UCSD-AML1 (cell line): ENCODE results near the gene CTNND2.
"Not testable (repeated sequence)": the region's sequence is repeated elsewhere in the genome, so short reads cannot be mapped to it uniquely, and the experiment has no call there.

Experiments used
- DNase-seq: peaks from one replicate; lab custom pipeline; 2025; ENCODE audit not compliant: unreplicated experiment; lab: John Stamatoyannopoulos, UW

CTNND2 gene

GRCh38 chr5:11679676-11680075 lies 224.6 kb downstream of the CTNND2 start:
- no peak for DNase-seq

GRCh38 chr5:11675184-11675583 lies 229.1 kb downstream of the CTNND2 start:
- DNase-seq: no peak

GRCh38 chr5:11672385-11673085 lies 231.7 kb downstream of the CTNND2 start:
- no peak for DNase-seq

- DNase-seq: no peak
Observed at GRCh38 chr5:11658376-11658775, 245.9 kb downstream of the CTNND2 start.

- DNase-seq: no peak
Observed at GRCh38 chr5:11656916-11657315, 247.3 kb downstream of the CTNND2 start.

GRCh38 chr5:11655681-11656080 lies 248.6 kb downstream of the CTNND2 start:
- no peak for DNase-seq

- DNase-seq: no peak
Observed at GRCh38 chr5:11650936-11651335, 253.3 kb downstream of the CTNND2 start.

GRCh38 chr5:11646141-11646540 lies 258.1 kb downstream of the CTNND2 start:
- no peak for DNase-seq

- DNase-seq: peak; percentile 16
Observed at GRCh38 chr5:11642438-11642837, 261.8 kb downstream of the CTNND2 start.

GRCh38 chr5:11640158-11640873 lies 263.9 kb downstream of the CTNND2 start:
- DNase-seq: no peak

- DNase-seq: no peak
Observed at GRCh38 chr5:11622785-11623184, 281.5 kb downstream of the CTNND2 start.

- DNase-seq: no peak
Observed at GRCh38 chr5:11620172-11620571, 284.1 kb downstream of the CTNND2 start.

GRCh38 chr5:11619339-11620024 lies 284.8 kb downstream of the CTNND2 start:
- DNase-seq: no peak

- no peak for DNase-seq
Observed at GRCh38 chr5:11617080-11617479, 287.2 kb downstream of the CTNND2 start.

GRCh38 chr5:11616624-11617023 lies 287.6 kb downstream of the CTNND2 start:
- DNase-seq: not testable (repeated sequence)

GRCh38 chr5:11611011-11611410 lies 293.2 kb downstream of the CTNND2 start:
- no peak for DNase-seq

GRCh38 chr5:11609570-11610303 lies 294.5 kb downstream of the CTNND2 start:
- DNase-seq: no peak

- DNase-seq: no peak
Observed at GRCh38 chr5:11608530-11608929, 295.7 kb downstream of the CTNND2 start.

GRCh38 chr5:11607944-11608483 lies 296.2 kb downstream of the CTNND2 start:
- DNase-seq: no peak

GRCh38 chr5:11602298-11602697 lies 301.9 kb downstream of the CTNND2 start:
- no peak for DNase-seq

- no peak for DNase-seq
Observed at GRCh38 chr5:11599499-11599898, 304.7 kb downstream of the CTNND2 start.
